HepG2 (cell line): Measurements from ENCODE around the gene NECTIN2. TPM values are rescaled to one million over a fixed set of nuclear protein-coding genes. Genes with fewer than 3 reads are reported as not detected.

ENCODE experiments used
- ATAC-seq: fragments of 200-7000 bp; cut with Tn5 transposase; 3 replicates; pipeline ENCODE4 v1.9.1; 2020; ENCODE audit warnings: mild to moderate bottlenecking, moderate library complexity
- BruUV-seq: library from RNA; stranded (reverse); fragments of 400-500 nt; replicated peaks from 2 replicates; lab custom pipeline; 2021; lab: Mats Ljungman, UMichigan
- CTCF ChIA-PET: fragments of 300-600 bp; formaldehyde crosslinking; extraction: SDS; loops from one replicate; lab custom pipeline; 2021; ENCODE audit warnings: low total read pairs, inconsistent platforms, low intra/inter-chr PET ratio; lab: Yijun Ruan, JAX
- POLR2A ChIA-PET: fragments of 350-600 bp; sonication (Branson Sonifier 250); formaldehyde crosslinking; loops from one replicate; lab custom pipeline; 2020; ENCODE audit warnings: antibody characterized with exemption, inconsistent platforms; lab: Yijun Ruan, JAX
- DNase-seq: peaks from one replicate; pipeline ENCODE4 v3.0.0-alpha.2; 2015; ENCODE audit warnings: low spot score
- FAIRE-seq: peaks from 3 replicates; lab custom pipeline; 2011; peaks lifted over from hg19 to GRCh38; lab: Jason Lieb, UNC
- H2AFZ ChIP-seq: one replicate; pipeline ENCODE4 v1.6.1; 2011; ENCODE audit warnings: low read length, inconsistent platforms
- H3K27ac ChIP-seq: fragments of 300-600 bp; 3 replicates; pipeline ENCODE4 v1.8.0; 2011; ENCODE audit warnings: mixed run types, mild to moderate bottlenecking, mixed read lengths, low read length, inconsistent platforms; ENCODE audit not compliant: insufficient read depth; ENCODE audit errors: extremely low read length
- H3K27me3 ChIP-seq, 2 experiments: fragments of 200-600 bp in 1 of 2; 2 replicates in 1 of 2; 3 replicates in 1 of 2; pipeline versions ENCODE4 v1.6.0 to v1.8.0; 2011; ENCODE audit warnings: low read length in 2 of 2, mild to moderate bottlenecking in 2 of 2, moderate library complexity in 2 of 2, inconsistent platforms in 1 of 2; ENCODE audit not compliant: insufficient read depth in 2 of 2, control insufficient read depth in 1 of 2
- H3K36me3 ChIP-seq, 2 experiments: fragments of 200-600 bp in 1 of 2; replicated peaks in 1 of 2; 2 replicates in 1 of 2; 3 replicates in 1 of 2; pipeline versions ENCODE4 v1.5.1 to v1.8.0; 2011; ENCODE audit warnings: low read length in 2 of 2, inconsistent platforms in 1 of 2; ENCODE audit not compliant: insufficient read depth in 2 of 2, control insufficient read depth in 1 of 2
- H3K4me1 ChIP-seq: 2 replicates; pipeline ENCODE4 v1.5.1; 2012; ENCODE audit warnings: low read length, inconsistent platforms; ENCODE audit not compliant: insufficient read depth
- H3K4me2 ChIP-seq: 2 replicates; pipeline ENCODE4 v1.6.0; 2011; ENCODE audit warnings: low read depth, low read length, inconsistent platforms
- H3K4me3 ChIP-seq, 3 experiments: fragments of 200-600 bp in 1 of 3; sonication (generic), shearing (Covaris generic) in 1 of 3; replicated peaks in 1 of 3; 2 replicates each; pipeline ENCODE4 v1.5.1; 2011 to 2016; ENCODE audit warnings: low read length in 3 of 3, inconsistent platforms in 2 of 3, low read depth in 2 of 3, mild to moderate bottlenecking in 2 of 3, control low read depth in 1 of 3, mixed read lengths in 1 of 3; ENCODE audit not compliant: insufficient read depth in 1 of 3
- H3K79me2 ChIP-seq: one replicate; pipeline ENCODE4 v1.6.1; 2011; ENCODE audit warnings: low read length, inconsistent platforms; ENCODE audit not compliant: insufficient read depth
- H3K9ac ChIP-seq: 2 replicates; pipeline ENCODE4 v1.6.0; 2011; ENCODE audit warnings: mild to moderate bottlenecking, low read depth, low read length, inconsistent platforms; ENCODE audit not compliant: insufficient read depth
- H3K9me3 ChIP-seq: 2 replicates; pipeline ENCODE4 v1.5.1; 2012; ENCODE audit warnings: mild to moderate bottlenecking, low read length
- H4K20me1 ChIP-seq: 2 replicates; pipeline ENCODE4 v1.6.0; 2011; ENCODE audit warnings: inconsistent platforms, mild to moderate bottlenecking, low read length, moderate library complexity; ENCODE audit not compliant: insufficient read depth
- BRF2 ChIP-seq: sonication (generic); formaldehyde crosslinking; IDR thresholded peaks from 2 replicates; pipeline ENCODE4 v1.8.1; 2022; ENCODE audit warnings: mild to moderate bottlenecking, missing genetic modification reagents
- ETV5 ChIP-seq: IDR thresholded peaks from 2 replicates; pipeline ENCODE4 v1.6.1; 2018; ENCODE audit warnings: missing biosample characterization, missing genetic modification reagents, inconsistent platforms, borderline replicate concordance
- GLMP ChIP-seq: sonication (generic); formaldehyde crosslinking; IDR thresholded peaks from 2 replicates; pipeline ENCODE4 v1.9.0; 2021; ENCODE audit warnings: missing genetic modification reagents, mild to moderate bottlenecking, borderline replicate concordance
- PAXIP1 ChIP-seq: sonication (generic); formaldehyde crosslinking; conservative IDR thresholded peaks from 2 replicates; pipeline ENCODE4 v1.4.0; 2020; ENCODE audit warnings: mild to moderate bottlenecking, missing genetic modification reagents, moderate library complexity
- PRMT3 ChIP-seq: sonication (generic); formaldehyde crosslinking; IDR thresholded peaks from 2 replicates; pipeline ENCODE4 v1.8.1; 2022; ENCODE audit warnings: low read depth, mild to moderate bottlenecking, moderate library complexity, missing genetic modification reagents, borderline replicate concordance
- REPIN1 ChIP-seq: sonication (generic); formaldehyde crosslinking; IDR thresholded peaks from 2 replicates; pipeline ENCODE4 v1.8.0; 2022; ENCODE audit warnings: missing genetic modification reagents, low read depth, mild to moderate bottlenecking, borderline replicate concordance
- RXRA ChIP-seq: sonication (generic); formaldehyde crosslinking; IDR thresholded peaks from 2 replicates; pipeline ENCODE4 v1.5.1; 2020; ENCODE audit warnings: missing genetic modification reagents
- SNAI1 ChIP-seq: sonication (generic); formaldehyde crosslinking; IDR thresholded peaks from 2 replicates; pipeline ENCODE4 v1.5.0; 2020; ENCODE audit warnings: mild to moderate bottlenecking, missing genetic modification reagents, borderline replicate concordance
- TOE1 ChIP-seq: sonication (generic); formaldehyde crosslinking; IDR thresholded peaks from 2 replicates; pipeline ENCODE4 v1.4.0; 2020; ENCODE audit warnings: mild to moderate bottlenecking, missing genetic modification reagents
- ZC3H4 ChIP-seq: sonication (generic); formaldehyde crosslinking; IDR thresholded peaks from 2 replicates; pipeline ENCODE4 v1.4.0; 2020; ENCODE audit warnings: missing genetic modification reagents, borderline replicate concordance
- ZNF17 ChIP-seq: sonication (generic); formaldehyde crosslinking; IDR thresholded peaks from 2 replicates; pipeline ENCODE4 v1.5.0; 2020; ENCODE audit warnings: mild to moderate bottlenecking, missing genetic modification reagents
- ZNF614 ChIP-seq: IDR thresholded peaks from 2 replicates; pipeline ENCODE4 v1.6.1; 2018; ENCODE audit warnings: missing biosample characterization, missing genetic modification reagents, inconsistent platforms, borderline replicate concordance
- ZNF770 ChIP-seq: sonication (generic); formaldehyde crosslinking; IDR thresholded peaks from 2 replicates; pipeline ENCODE4 v1.5.0; 2020; ENCODE audit warnings: mild to moderate bottlenecking, missing genetic modification reagents
- ZNF850 ChIP-seq: sonication (generic); formaldehyde crosslinking; conservative IDR thresholded peaks from 2 replicates; pipeline ENCODE4 v1.9.0; 2021; ENCODE audit warnings: mild to moderate bottlenecking, missing genetic modification reagents
- ZNF878 ChIP-seq: sonication (generic); formaldehyde crosslinking; IDR thresholded peaks from 2 replicates; pipeline ENCODE4 v1.8.1; 2023; ENCODE audit warnings: mild to moderate bottlenecking, missing genetic modification reagents, moderate library complexity
- WGBS: methylation state at CpG from one replicate; pipeline ENCODE4 v1.1.6; 2017; ENCODE audit warnings: low lambda C conversion rate; 5-methylcytosine and 5-hydroxymethylcytosine counted together
- in situ Hi-C: cut with HindIII; loops from 2 replicates; pipeline ENCODE4 v1.10.0; 2017; ENCODE audit warnings: low pct_unique_long_range_greater_than_20kb; ENCODE audit not compliant: extremely low pct_ligation_motif_present
- intact Hi-C: fragments of 100-400 bp; cut with micrococcal nuclease; formaldehyde crosslinking; loops from one replicate; pipeline ENCODE4 v1.10.0; 2022; ENCODE audit not compliant: unreplicated experiment
- polyA plus RNA-seq, 8 experiments: library from polyadenylated mRNA; depleted of rRNA in 3 of 8; stranded (reverse) in 7 of 8; unstranded in 1 of 8; fragments of >200 nt; fragmentation: Illumina TruSeq in 4 of 8; extraction: Trizol in 4 of 8; gene quantifications; 2 replicates each; pipeline versions ENCODE4 v1.2.1 to v1.2.3, GENCODE V29; 2011 to 2016; ENCODE audit warnings: low read depth in 4 of 8, missing spikeins in 1 of 8, mixed read lengths in 1 of 8; ENCODE audit not compliant: insufficient read depth in 1 of 8
- total RNA-seq, 5 experiments: library from RNA; depleted of rRNA; stranded (reverse); fragments of >200 nt; fragmentation: Illumina TruSeq; extraction: Trizol; gene quantifications; 2 replicates each; pipeline ENCODE4 v1.2.3, GENCODE V29; 2016; ENCODE audit warnings: low read depth in 1 of 5

NECTIN2 gene
- total and polyA plus RNA-seq, 2 of the 13 experiments (the other 11 are each of a cell fraction or from before 2014, with no cell fraction given) = 75.4 to 114 TPM

GRCh38 chr19:44856421-44857083, 10.5 kb downstream of the NECTIN2 start:
- intact Hi-C loops (no loop called here), in situ Hi-C loops (no loop called here)
- Histone ChIP-seq H3K4me3 (peak overlapping the region in 1 of 3 experiments; percentile 20; a peak in 1 of 6 replicates), H3K4me1 (peaks cover 69% of the 10 kb centered on the region), H3K9ac (peak overlapping the region; percentile 19; the same call in 1 of the 2 replicates), H3K36me3 (peaks cover 5 to 24% of the 10 kb centered on the region in 2 experiments; a peak in 4 of 5 replicates), H3K79me2 (peaks cover 57% of the 10 kb centered on the region), H4K20me1 (peaks cover 21% of the 10 kb centered on the region), H3K4me2 (peak overlapping the region; percentile 53), H2AFZ (no peak overlapping the region), H3K27me3 (no peaks in the 10 kb centered on the region), H3K27ac (peak overlapping the region; percentile 72), H3K9me3 (no peaks in the 10 kb centered on the region)
- WGBS = 29% methylated on average over 8 of the region's 10 CpGs
- DNase-seq = peak; percentile 64
- FAIRE-seq = peak; percentile 67
- ChIA-PET CTCF (no interaction called here), POLR2A (interaction anchor here (0.9 to 3.6 kb wide), 5 partner anchors 9 to 49 kb away, joined by 3 to 36 read pairs (median 11); partner anchors contain the start of genes APOE, NECTIN2 and TOMM40)
- BruUV-seq = no TSS peak
- ATAC-seq = peak; percentile 76
- TF ChIP-seq RXRA (peak; percentile 73), SNAI1 (CRISPR knock-in tag) (0 out of 2 replicates have a peak, but pooled peaks have one; percentile 47), ZNF850 (CRISPR knock-in tag) (no peak), ZNF878 (CRISPR knock-in tag) (no peak), ZNF17 (no peak), BRF2 (CRISPR knock-in tag) (no peak), ETV5 (CRISPR knock-in tag) (peak; percentile 54; the same call in 1 of the 2 replicates), PAXIP1 (CRISPR knock-in tag) (peak; percentile 58; the same call in 1 of the 2 replicates), PRMT3 (CRISPR knock-in tag) (no peak), REPIN1 (no peak), GLMP (CRISPR knock-in tag) (no peak), ZC3H4 (CRISPR knock-in tag) (no peak), TOE1 (no peak), ZNF614 (peak; percentile 48; the same call in 1 of the 2 replicates), ZNF770 (CRISPR knock-in tag) (0 out of 2 replicates have a peak, but pooled peaks have one; percentile 18)
